RWPE2 (cell line): ENCODE data around the gene CCDC88A.
A peak's percentile ranks its signal among the peaks of the same experiment; 100 is the strongest.

Experiments
- ATAC-seq: fragments of 200-7000 bp; cut with Tn5 transposase; 3 replicates; pipeline ENCODE4 v1.9.1; 2021; ENCODE audit warnings: low read depth
- DNase-seq: peaks from one replicate; pipeline ENCODE4 v3.0.0-alpha.2; 2020; ENCODE audit warnings: low spot score
- H3K27ac ChIP-seq: fragments of 450-650 bp; 2 replicates; pipeline ENCODE4 v1.5.1; 2017; ENCODE audit warnings: mild to moderate bottlenecking; ENCODE audit not compliant: poor library complexity, severe bottlenecking
- H3K27me3 ChIP-seq: fragments of 250-450 bp; sonication (Bioruptor Pico); 2 replicates; pipeline ENCODE4 v1.5.1; 2021; ENCODE audit warnings: mild to moderate bottlenecking, moderate library complexity; ENCODE audit not compliant: insufficient read depth, poor library complexity, severe bottlenecking
- H3K36me3 ChIP-seq: fragments of 250-450 bp; sonication (Bioruptor Pico); 2 replicates; pipeline ENCODE4 v1.5.1; 2020; ENCODE audit warnings: low read depth, mild to moderate bottlenecking, moderate library complexity
- H3K4me1 ChIP-seq: fragments of 250-450 bp; sonication (Bioruptor Pico); 2 replicates; pipeline ENCODE4 v1.5.1; 2021; ENCODE audit warnings: mild to moderate bottlenecking, moderate library complexity; ENCODE audit not compliant: insufficient read depth, poor library complexity, severe bottlenecking
- H3K4me3 ChIP-seq: fragments of 250-450 bp; sonication (Bioruptor Pico); 2 replicates; pipeline ENCODE4 v1.5.1; 2021; ENCODE audit warnings: mild to moderate bottlenecking, moderate library complexity; ENCODE audit not compliant: severe bottlenecking
- H3K9me3 ChIP-seq: fragments of 250-450 bp; sonication (Bioruptor Pico); 2 replicates; pipeline ENCODE4 v1.5.1; 2021; ENCODE audit warnings: mild to moderate bottlenecking, moderate library complexity; ENCODE audit not compliant: severe bottlenecking
- TF ChIP-seq, protein P1 (sequence below): fragments of 450-650 bp; IDR thresholded peaks from one replicate; pipeline ENCODE4 v1.5.1; 2017; ENCODE audit warnings: mild to moderate bottlenecking, moderate library complexity; ENCODE audit not compliant: poor library complexity, severe bottlenecking

Gene CCDC88A

DNA sequence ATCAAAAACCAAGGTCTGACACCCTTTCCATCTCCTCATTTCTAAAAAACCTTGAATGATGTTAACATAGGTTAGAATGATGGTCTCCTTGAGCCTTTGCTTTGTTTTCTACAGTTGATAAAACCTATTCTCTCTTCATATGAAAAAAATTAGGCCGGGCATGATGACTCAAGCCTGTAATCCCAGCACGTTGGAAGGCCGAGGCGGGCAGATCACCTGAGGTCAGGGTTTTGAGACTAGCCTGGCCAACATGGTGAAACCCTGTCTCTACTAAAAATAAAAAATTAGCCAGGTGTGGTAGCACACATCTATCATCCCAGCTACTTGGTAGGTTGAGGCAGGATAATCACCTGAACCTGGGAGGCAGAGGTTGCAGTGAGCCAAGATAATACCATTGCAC lies 49.4 kb downstream of the CCDC88A start:
- Histone ChIP-seq H3K27ac (no peak overlapping the region), H3K4me1 (no peaks in the 10 kb centered on the region), H3K27me3 (no peaks in the 10 kb centered on the region), H3K4me3 (no peak overlapping the region), H3K9me3 (no peaks in the 10 kb centered on the region), H3K36me3 (peaks cover 36% of the 10 kb centered on the region)
- ATAC-seq = no peak
- TF ChIP-seq, protein P1, sequence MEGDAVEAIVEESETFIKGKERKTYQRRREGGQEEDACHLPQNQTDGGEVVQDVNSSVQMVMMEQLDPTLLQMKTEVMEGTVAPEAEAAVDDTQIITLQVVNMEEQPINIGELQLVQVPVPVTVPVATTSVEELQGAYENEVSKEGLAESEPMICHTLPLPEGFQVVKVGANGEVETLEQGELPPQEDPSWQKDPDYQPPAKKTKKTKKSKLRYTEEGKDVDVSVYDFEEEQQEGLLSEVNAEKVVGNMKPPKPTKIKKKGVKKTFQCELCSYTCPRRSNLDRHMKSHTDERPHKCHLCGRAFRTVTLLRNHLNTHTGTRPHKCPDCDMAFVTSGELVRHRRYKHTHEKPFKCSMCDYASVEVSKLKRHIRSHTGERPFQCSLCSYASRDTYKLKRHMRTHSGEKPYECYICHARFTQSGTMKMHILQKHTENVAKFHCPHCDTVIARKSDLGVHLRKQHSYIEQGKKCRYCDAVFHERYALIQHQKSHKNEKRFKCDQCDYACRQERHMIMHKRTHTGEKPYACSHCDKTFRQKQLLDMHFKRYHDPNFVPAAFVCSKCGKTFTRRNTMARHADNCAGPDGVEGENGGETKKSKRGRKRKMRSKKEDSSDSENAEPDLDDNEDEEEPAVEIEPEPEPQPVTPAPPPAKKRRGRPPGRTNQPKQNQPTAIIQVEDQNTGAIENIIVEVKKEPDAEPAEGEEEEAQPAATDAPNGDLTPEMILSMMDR = no peak
- no peak for DNase-seq

DNA sequence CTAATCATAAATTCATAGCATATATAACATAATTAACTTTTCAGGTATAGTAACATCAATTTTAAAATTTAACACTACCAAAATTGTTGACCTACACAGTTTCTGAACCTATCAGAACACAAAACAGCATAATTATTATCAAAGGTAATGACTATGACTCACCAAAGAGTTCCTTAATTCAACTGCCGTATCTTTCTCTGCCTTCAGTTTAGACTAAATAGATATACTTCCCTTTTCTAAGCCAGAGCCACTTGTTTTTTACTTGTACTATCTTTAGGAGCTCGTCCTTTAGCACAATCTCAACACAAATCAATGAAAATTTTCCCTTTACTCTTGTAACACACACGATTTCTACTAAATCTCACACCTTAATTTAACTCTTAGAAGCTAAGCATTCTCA lies 54.4 kb downstream of the CCDC88A start:
- Histone ChIP-seq H3K27ac (no peak overlapping the region), H3K36me3 (peaks cover 33% of the 10 kb centered on the region), H3K9me3 (no peaks in the 10 kb centered on the region), H3K4me1 (peaks cover 14% of the 10 kb centered on the region), H3K27me3 (no peaks in the 10 kb centered on the region), H3K4me3 (no peak overlapping the region)
- ATAC-seq = no peak
- no peak for DNase-seq
- TF ChIP-seq, protein P1 = no peak

DNA sequence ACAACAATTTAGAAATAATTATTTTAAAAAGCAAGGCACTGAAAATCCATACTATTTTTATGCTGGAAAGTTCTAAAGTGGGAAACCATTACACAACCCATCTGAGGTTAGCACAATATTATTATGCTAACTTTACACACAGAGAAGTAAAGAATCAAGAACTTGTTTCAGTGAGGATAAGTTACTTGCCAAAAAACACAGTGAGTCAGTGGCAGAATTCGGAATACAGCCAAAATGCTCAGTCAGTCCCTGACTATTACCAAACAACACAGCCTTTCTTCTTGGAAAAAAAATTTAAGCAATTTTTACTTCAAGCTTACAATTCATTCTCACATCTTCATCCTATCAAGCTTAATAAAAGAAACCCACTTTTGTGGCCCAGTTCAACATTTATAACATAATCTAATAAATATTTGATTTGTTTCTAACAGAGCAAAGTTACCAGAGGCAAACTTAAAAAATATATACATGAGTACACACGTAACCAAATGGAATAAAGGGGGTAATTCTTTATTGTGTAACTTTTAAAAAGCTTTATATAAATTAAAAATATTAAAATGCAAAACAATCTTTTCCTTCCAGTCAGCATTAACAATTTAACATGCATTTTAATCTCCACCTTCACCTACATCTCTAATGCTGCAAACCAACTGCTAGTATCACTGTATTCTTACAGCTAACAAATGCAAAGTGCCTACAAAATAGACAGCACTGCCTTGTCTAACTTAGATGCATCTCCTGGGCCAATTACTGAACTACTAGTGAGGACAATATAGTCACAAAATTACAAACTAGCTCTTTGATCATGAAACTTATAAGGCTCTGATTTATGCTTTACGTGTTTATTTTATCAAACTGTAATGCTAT lies 55.2 kb downstream of the CCDC88A start:
- TF ChIP-seq, protein P1 = no peak
- H3K36me3 ChIP-seq = peaks cover 30% of the 10 kb centered on the region
- peaks cover 14% of the 10 kb centered on the region for H3K4me1 ChIP-seq
- H3K27me3 ChIP-seq = no peaks in the 10 kb centered on the region
- no peak overlapping the region for H3K4me3 ChIP-seq
- H3K9me3 ChIP-seq = no peaks in the 10 kb centered on the region
- ATAC-seq = peak; percentile 94
- no peak overlapping the region for H3K27ac ChIP-seq
- DNase-seq = no peak

DNA sequence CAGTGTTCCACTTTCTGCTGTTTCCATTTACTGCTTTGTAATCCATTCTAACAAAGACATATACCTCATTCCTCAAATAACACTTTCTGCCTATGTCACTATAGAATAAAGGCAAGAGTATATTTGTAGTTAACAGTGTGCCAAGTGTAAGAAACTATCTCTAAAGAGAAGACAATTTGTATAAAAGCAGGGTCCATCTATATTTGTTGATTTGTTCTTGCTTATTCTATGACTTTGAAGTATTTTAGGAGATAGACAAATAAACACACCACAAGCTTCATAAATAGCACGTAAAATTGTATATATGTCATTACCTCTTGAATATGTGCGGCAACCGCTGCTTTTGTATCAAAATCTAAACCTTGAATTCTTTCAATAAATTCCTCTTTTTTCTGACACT lies 56.0 kb downstream of the CCDC88A start:
- TF ChIP-seq, protein P1 = no peak
- peaks cover 14% of the 10 kb centered on the region for H3K4me1 ChIP-seq
- H3K27me3 ChIP-seq = no peaks in the 10 kb centered on the region
- H3K27ac ChIP-seq = no peak overlapping the region
- DNase-seq = no peak
- no peak overlapping the region for H3K4me3 ChIP-seq
- ATAC-seq = no peak
- peaks cover 35% of the 10 kb centered on the region for H3K36me3 ChIP-seq
- no peaks in the 10 kb centered on the region for H3K9me3 ChIP-seq
